ENCODE results near the gene CMIP.
"Not testable (repeated sequence)": the region's sequence is repeated elsewhere in the genome, so short reads cannot be mapped to it uniquely, and the experiment has no call there.

CMIP gene
- total RNA-seq = 8.3 to 76.0 (median 32.2) reads per million in 9 experiments

GRCh38 chr16:81444448-81445121, at the start of gene CMIP:
CMIP (plus strand) TSS chr16:81444808.
- ATAC-seq (replicated peaks) = peak; percentile 74
- no peaks in the 10 kb centered on the region for H3K27me3 Mint-ChIP-seq
- peaks cover 34% of the 10 kb centered on the region for H3K36me3 Mint-ChIP-seq (ENCODE audit: insufficient read depth)
- H3K4me1 Mint-ChIP-seq (ENCODE audit: low read depth in 2 of 2) = peaks cover 42 to 49% of the 10 kb centered on the region in 2 donors
- peak; percentile 78 to 84 (median 83) for DNase-seq
- H3K27ac Mint-ChIP-seq = peak within 1 kb of the TSS; percentile 95 to 98
- no peaks in the 10 kb centered on the region for H3K9me3 Mint-ChIP-seq
- H3K4me3 Mint-ChIP-seq = peak within 1 kb of the TSS; percentile 95 to 98

DNA sequence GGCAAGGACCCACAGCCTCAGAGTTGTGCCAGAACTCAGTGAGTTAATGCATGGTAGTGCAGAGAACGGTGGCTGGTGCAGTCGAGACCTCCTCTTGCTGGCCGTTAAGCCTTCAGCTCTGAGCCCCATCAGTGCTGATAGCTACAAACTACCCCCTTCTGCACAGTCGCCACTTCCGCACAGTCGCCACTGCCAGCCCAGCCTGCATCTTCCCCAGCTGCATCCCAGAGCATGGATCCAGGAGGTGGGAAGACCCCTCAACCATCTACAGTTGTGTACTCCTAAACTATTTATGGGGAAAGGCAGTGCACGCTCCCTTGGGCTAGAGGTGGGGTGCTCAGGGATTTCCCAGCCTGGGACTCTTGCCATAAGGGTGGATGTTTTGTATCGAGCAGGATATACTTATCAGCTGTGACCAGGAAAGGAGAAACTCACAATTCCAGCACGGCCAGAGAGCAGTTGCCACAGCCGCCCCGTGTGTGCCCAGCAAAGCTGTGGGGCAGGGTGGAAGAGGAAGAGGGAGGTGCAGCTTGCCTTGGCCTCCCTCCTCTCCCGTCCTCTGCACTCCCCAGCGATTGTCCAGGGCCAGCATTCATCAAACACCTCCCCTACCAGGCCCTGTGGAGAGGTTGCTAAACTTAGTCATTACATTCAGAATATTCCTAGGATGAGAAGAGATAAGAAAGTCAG, 49.5 kb upstream of the CMIP start:
- Mint-ChIP-seq H3K36me3 (ENCODE audit: insufficient read depth) (no peaks in the 10 kb centered on the region), H3K27ac (no peak overlapping the region), H3K27me3 (no peaks in the 10 kb centered on the region), H3K9me3 (no peaks in the 10 kb centered on the region), H3K4me3 (no peak overlapping the region), H3K4me1 (ENCODE audit: low read depth in 2 of 2) (no peaks in the 10 kb centered on the region)
- no peak for ATAC-seq (replicated peaks)
- DNase-seq = no peak

- no peaks in the 10 kb centered on the region for H3K36me3 Mint-ChIP-seq (ENCODE audit: insufficient read depth)
- no peak overlapping the region for H3K27ac Mint-ChIP-seq
- H3K27me3 Mint-ChIP-seq = no peaks in the 10 kb centered on the region
- no peaks in the 10 kb centered on the region for H3K9me3 Mint-ChIP-seq
- no peak for ATAC-seq (replicated peaks)
- no peaks in the 10 kb centered on the region for H3K4me1 Mint-ChIP-seq (ENCODE audit: low read depth in 2 of 2)
- no peak overlapping the region for H3K4me3 Mint-ChIP-seq
- DNase-seq = no peak
Measured at GRCh38 chr16:81397058-81397878, 47.3 kb upstream of the CMIP start.

DNA sequence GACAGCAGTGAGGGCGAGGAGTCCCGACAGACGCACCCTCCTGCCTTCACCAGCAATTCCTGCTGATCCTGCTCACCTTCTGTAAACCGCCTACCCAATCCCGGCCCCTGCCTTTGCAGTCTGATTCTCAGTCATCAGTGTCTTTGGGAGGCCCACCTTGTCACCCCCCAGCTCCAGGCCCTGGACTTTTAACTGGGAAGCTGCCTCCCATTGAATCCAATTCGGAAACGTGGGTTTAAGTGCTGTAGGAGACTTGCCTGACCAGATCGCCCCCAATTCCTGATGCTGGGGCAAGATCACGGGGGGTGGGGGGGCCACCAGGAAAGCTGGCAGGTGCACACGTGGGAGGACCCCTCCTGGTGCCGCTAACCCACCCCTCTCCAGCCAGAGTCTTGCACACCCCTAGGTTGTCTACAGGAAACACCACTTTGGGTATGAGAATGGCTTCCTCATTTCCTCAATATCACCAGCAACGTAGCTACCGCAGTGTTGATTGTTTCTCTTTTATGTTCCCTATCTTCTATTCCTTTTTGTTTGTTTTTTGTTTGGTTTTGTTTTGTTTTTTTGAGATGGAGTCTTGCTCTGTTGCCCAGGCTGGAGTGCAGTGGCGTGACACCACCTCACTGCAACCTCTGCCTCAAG, 46.6 kb upstream of the CMIP start:
- Mint-ChIP-seq H3K27me3 (no peaks in the 10 kb centered on the region), H3K4me3 (no peak overlapping the region), H3K9me3 (no peaks in the 10 kb centered on the region), H3K27ac (no peak overlapping the region), H3K4me1 (ENCODE audit: low read depth in 2 of 2) (no peaks in the 10 kb centered on the region), H3K36me3 (ENCODE audit: insufficient read depth) (no peaks in the 10 kb centered on the region)
- DNase-seq (no peak), ATAC-seq (replicated peaks) (no peak)

DNA sequence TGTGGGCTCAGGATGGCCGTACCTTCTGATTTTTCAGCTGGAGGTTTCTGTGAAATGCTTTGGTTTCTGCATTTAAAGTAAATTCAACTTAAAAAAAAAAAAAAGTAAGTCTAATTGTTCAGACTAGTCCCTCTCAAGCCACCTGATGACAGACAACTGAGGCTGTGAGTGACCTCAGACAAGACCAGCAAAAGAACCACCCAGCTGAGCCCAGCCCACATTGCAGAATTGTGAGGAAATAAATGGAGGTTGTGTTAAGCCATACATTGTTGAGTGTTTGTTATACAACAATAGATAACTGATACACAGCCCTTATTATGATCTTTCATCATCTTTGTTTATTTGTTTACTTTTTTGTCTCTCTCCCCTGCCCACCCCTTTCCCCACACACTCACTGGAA, 44.7 kb upstream of the CMIP start:
- Mint-ChIP-seq H3K27me3 (no peaks in the 10 kb centered on the region), H3K9me3 (no peaks in the 10 kb centered on the region)
- no peak for ATAC-seq (replicated peaks)

DNA sequence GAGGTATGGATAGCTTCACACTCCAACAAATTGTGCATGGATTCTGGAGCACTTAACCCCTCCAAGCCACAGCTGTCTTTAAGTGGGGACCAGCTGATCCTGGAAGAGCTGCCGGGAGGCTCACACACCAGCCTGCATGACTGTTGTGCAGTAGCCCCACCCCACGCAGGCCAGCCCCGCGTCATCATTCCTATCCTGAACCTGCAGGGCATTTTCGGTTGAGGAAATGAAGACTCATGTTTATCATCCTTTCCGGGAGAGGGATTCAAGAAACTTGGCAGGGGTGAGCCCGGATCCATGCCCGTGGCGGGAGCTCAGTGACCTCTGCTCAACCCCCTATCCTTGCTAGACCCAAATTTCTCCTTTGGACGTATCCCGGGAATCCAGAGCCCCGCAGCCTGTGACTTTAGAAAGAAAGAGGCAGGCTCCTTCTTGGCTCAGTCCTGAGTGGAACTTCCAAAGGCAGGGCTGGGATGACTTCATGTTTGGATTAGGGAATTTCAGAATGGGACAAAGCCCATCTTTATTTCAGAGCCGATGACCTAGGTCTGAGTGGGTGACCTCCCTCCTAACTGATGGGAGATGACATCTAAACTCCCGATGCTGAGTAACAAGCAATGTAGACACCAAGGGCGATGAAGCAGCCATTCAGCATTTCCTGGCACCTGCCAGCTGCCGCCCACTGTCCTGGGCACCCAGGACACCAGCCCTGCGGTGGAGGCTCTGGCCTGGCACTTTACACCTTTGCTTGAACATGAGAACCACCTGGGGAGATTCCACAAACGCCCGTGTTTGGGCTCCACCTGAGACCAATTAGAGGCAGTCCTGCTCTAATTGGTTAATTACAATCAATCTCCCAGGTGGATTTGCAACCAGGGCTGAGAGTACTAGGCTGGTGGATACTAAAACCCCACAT, 43.3 kb upstream of the CMIP start:
- ATAC-seq (replicated peaks) = no peak
- H3K9me3 Mint-ChIP-seq = no peaks in the 10 kb centered on the region

More for the DNA sequence above, 44.7 kb upstream of the CMIP start:
- H3K4me3 Mint-ChIP-seq = no peak overlapping the region
- H3K27ac Mint-ChIP-seq = no peak overlapping the region
- H3K36me3 Mint-ChIP-seq (ENCODE audit: insufficient read depth) = no peaks in the 10 kb centered on the region
- DNase-seq = no peak
- H3K4me1 Mint-ChIP-seq (ENCODE audit: low read depth in 2 of 2) = peaks cover 0 to 2% of the 10 kb centered on the region in 2 donors

DNA sequence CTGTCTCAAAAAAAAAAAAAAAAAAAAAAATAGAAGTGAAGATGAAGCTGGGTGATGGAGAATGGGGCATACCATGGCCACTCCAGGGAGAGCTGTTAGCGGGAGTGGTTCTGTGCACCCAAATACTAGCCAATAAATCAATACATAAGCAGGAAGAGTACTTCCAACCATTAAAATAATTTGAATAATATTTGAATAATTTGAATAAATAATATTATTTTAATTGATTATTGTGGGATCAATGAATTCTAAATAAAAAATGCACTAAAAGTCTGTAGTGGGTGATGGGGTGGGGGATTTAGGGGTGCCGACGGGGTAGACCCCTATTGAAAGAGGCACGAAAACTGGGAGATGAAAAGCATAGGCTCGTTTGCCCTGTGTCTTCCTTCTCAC, 41.4 kb upstream of the CMIP start:
- Mint-ChIP-seq H3K27ac (peak overlapping the region; percentile 32 to 67), H3K36me3 (ENCODE audit: insufficient read depth) (no peaks in the 10 kb centered on the region), H3K4me1 (ENCODE audit: low read depth in 2 of 2) (peaks cover 0 to 2% of the 10 kb centered on the region in 2 donors), H3K4me3 (peak overlapping the region; percentile 33 to 36), H3K27me3 (peaks cover 0 to 2% of the 10 kb centered on the region in 2 donors), H3K9me3 (no peaks in the 10 kb centered on the region)
- no peak for DNase-seq
- no peak for ATAC-seq (replicated peaks)

More for the DNA sequence above, 43.3 kb upstream of the CMIP start:
- Mint-ChIP-seq H3K27me3 (no peaks in the 10 kb centered on the region), H3K36me3 (ENCODE audit: insufficient read depth) (no peaks in the 10 kb centered on the region), H3K4me3 (no peak overlapping the region), H3K4me1 (ENCODE audit: low read depth in 2 of 2) (peaks cover 0 to 2% of the 10 kb centered on the region in 2 donors), H3K27ac (no peak overlapping the region)
- no peak for DNase-seq

DNA sequence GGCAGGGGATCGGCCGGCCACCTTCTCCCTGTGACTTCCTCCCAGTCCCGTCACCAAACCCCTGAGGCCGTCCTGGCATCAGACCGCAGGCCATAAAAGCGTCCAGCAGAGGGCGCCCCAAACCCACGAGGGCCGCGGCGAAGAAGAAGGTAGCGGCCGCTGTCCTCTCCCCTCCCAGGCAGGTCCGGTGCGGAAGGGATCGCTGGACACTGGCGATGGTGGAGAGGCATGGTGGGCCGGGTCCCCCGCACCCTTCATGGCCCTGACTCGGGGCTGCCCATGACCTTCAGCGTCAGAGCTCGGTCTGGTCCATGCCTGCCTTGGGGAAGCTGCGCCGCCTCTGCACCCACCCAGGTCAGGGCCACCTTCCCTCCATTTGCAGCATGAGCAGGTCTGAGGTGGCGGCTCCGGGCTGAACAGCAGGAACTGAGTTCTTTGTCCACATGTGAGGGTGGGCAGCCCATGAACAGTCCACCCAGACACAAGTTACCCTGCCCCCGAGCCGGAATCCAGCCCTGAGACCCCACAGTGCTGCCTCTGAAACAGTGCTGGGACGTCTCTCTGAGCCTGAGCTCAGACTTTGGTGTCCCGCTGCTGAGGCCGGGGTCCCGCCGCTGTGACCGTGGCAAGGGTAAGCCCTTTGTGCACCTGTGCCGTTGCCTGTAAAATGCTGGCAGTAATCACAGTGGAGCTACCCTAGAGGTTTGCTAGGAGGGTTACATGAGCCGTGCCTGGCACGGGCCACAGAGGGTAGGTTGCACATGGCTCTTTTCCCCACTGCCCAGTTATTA, 40.8 kb upstream of the CMIP start:
- Mint-ChIP-seq H3K27me3 (peaks cover 0 to 8% of the 10 kb centered on the region in 2 donors), H3K4me3 (peak overlapping the region; percentile 25 to 33), H3K9me3 (no peaks in the 10 kb centered on the region), H3K27ac (peak overlapping the region; percentile 32 to 67), H3K4me1 (ENCODE audit: low read depth in 2 of 2) (peaks cover 0 to 4% of the 10 kb centered on the region in 2 donors), H3K36me3 (ENCODE audit: insufficient read depth) (no peaks in the 10 kb centered on the region)
- DNase-seq (peak; percentile 83 to 84 (median 84)), ATAC-seq (replicated peaks) (peak; percentile 96)

GRCh38 chr16:81405002-81405401, 39.6 kb upstream of the CMIP start:
- ATAC-seq (replicated peaks); H3K9me3 Mint-ChIP-seq; H3K36me3 Mint-ChIP-seq (ENCODE audit: insufficient read depth); DNase-seq; H3K4me1 Mint-ChIP-seq (ENCODE audit: low read depth in 2 of 2); H3K4me3 Mint-ChIP-seq: not testable (repeated sequence)
- Mint-ChIP-seq H3K27ac (peak overlapping the region; percentile 26 to 74), H3K27me3 (peaks cover 0 to 14% of the 10 kb centered on the region in 2 donors)

- peaks cover 0 to 14% of the 10 kb centered on the region in 2 donors for H3K27me3 Mint-ChIP-seq
- no peaks in the 10 kb centered on the region for H3K9me3 Mint-ChIP-seq
- ATAC-seq (replicated peaks) (no peak), DNase-seq (no peak)
- H3K4me3 Mint-ChIP-seq = no peak overlapping the region
- H3K4me1 Mint-ChIP-seq (ENCODE audit: low read depth in 2 of 2) = peaks cover 0 to 4% of the 10 kb centered on the region in 2 donors
- no peak overlapping the region for H3K27ac Mint-ChIP-seq
- H3K36me3 Mint-ChIP-seq (ENCODE audit: insufficient read depth) = no peaks in the 10 kb centered on the region
Measured at GRCh38 chr16:81405702-81406113, 38.9 kb upstream of the CMIP start.

DNA sequence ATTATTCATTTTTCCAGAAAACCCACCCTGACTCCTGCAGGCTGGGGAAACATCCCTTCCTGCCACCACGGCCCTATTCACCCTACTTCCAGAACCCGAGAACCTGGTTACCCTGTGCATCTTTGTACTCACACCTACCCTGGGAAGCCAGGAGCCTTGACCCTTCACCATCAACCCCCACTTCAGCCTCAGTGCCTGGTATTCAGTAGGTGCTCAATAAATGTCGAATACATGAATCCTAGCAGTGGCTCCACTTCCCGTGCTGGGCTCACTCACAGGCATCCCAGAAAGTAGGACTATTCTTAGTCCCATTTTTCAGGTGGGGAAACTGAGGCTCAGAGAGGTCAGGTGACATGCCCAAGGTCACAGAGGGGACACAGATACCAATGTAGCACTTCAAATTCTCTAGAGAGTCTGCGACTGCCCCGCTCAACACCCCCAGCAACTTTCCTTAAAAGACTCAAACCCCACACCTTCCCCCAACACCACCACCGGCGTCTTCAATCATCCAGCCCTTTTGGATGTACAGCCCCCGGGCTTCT, 36.1 kb upstream of the CMIP start:
- Mint-ChIP-seq H3K27ac (no peak overlapping the region), H3K36me3 (ENCODE audit: insufficient read depth) (no peaks in the 10 kb centered on the region), H3K4me3 (no peak overlapping the region), H3K27me3 (peaks cover 0 to 14% of the 10 kb centered on the region in 2 donors), H3K9me3 (no peaks in the 10 kb centered on the region), H3K4me1 (ENCODE audit: low read depth in 2 of 2) (peaks cover 0 to 3% of the 10 kb centered on the region in 2 donors)
- no peak for DNase-seq
- ATAC-seq (replicated peaks) = no peak

All from effector memory CD8-positive, alpha-beta T cell (primary cell).